ENCODE measurements around the gene PRKCB. TPM values are rescaled to one million over a fixed set of nuclear protein-coding genes. Genes with fewer than 3 reads are reported as not detected.

The PRKCB gene
- total RNA-seq, 2 experiments from 2014 or later = 21.0 to 51.6 TPM

- no peak overlapping the region for H3K4me2 ChIP-seq (ENCODE audit: low read length)
- no peak overlapping the region for H3K27ac ChIP-seq (ENCODE audit: low read depth, low read length, poor library complexity, severe bottlenecking)
- no peak overlapping the region for H2AFZ ChIP-seq (ENCODE audit: low read length)
- no peaks in the 10 kb centered on the region for H3K9me2 ChIP-seq (ENCODE audit: insufficient read depth, low read length)
- H3K9me3 ChIP-seq (ENCODE audit: low read length) = no peaks in the 10 kb centered on the region
- no peaks in the 10 kb centered on the region for H4K20me1 ChIP-seq (ENCODE audit: insufficient read depth, low read length)
- no peaks in the 10 kb centered on the region for H3K4me1 ChIP-seq (ENCODE audit: insufficient read depth, low read length, poor library complexity, severe bottlenecking)
- H3K36me3 ChIP-seq (ENCODE audit: insufficient read depth, low read length) = no peaks in the 10 kb centered on the region
- TF ChIP-seq CTCF (conservative IDR thresholded peaks at IDR 0.05; ENCODE audit: low read length) = no peak
- TF ChIP-seq EZH2phosphoT487 (IDR thresholded peaks at IDR 0.05; ENCODE audit: borderline replicate concordance, low read depth, low read length) = no peak
- no TSS peak for BruUV-seq (replicated peaks)
- H3K79me2 ChIP-seq (ENCODE audit: insufficient read depth, low read depth, low read length) = no peaks in the 10 kb centered on the region
- ChIA-PET CTCF (ENCODE audit: unreplicated experiment) (no interaction called here), POLR2A (interaction anchor here (0.7 kb wide), 1 partner anchor 36 kb away, joined by 3 read pairs; no protein-coding TSS in a partner anchor)
- no peak for DNase-seq (ENCODE audit: low spot score)
- intact Hi-C loops (cut with micrococcal nuclease; ENCODE audit: unreplicated experiment) = no loop called here
- H3K4me3 ChIP-seq (ENCODE audit: low read depth, low read length, poor library complexity, severe bottlenecking) = no peak overlapping the region
These were observed 72.1 kb downstream of the PRKCB start for GRCh38 chr16:23907903-23908302.

- no peak for TF ChIP-seq EZH2phosphoT487 (IDR thresholded peaks at IDR 0.05; ENCODE audit: borderline replicate concordance, low read depth, low read length)
- TF ChIP-seq CTCF (conservative IDR thresholded peaks at IDR 0.05; ENCODE audit: low read length) = no peak
- H3K4me1 ChIP-seq (ENCODE audit: insufficient read depth, low read length, poor library complexity, severe bottlenecking) = no peaks in the 10 kb centered on the region
- H3K79me2 ChIP-seq (ENCODE audit: insufficient read depth, low read depth, low read length) = no peaks in the 10 kb centered on the region
- ChIA-PET POLR2A (interaction anchor here (0.6 kb wide), 1 partner anchor 14 kb away, joined by 3 read pairs; no protein-coding TSS in a partner anchor), CTCF (ENCODE audit: unreplicated experiment) (no interaction called here)
- DNase-seq (ENCODE audit: low spot score) = no peak
- H3K9me3 ChIP-seq (ENCODE audit: low read length) = no peaks in the 10 kb centered on the region
- no peak overlapping the region for H3K4me2 ChIP-seq (ENCODE audit: low read length)
- no peaks in the 10 kb centered on the region for H4K20me1 ChIP-seq (ENCODE audit: insufficient read depth, low read length)
- no TSS peak for BruUV-seq (replicated peaks)
- no peak overlapping the region for H3K4me3 ChIP-seq (ENCODE audit: low read depth, low read length, poor library complexity, severe bottlenecking)
- no peaks in the 10 kb centered on the region for H3K36me3 ChIP-seq (ENCODE audit: insufficient read depth, low read length)
- intact Hi-C loops (cut with micrococcal nuclease; ENCODE audit: unreplicated experiment) = no loop called here
- H3K9me2 ChIP-seq (ENCODE audit: insufficient read depth, low read length) = no peaks in the 10 kb centered on the region
- no peak overlapping the region for H2AFZ ChIP-seq (ENCODE audit: low read length)
- H3K27ac ChIP-seq (ENCODE audit: low read depth, low read length, poor library complexity, severe bottlenecking) = no peak overlapping the region
These were observed 73.0 kb downstream of the PRKCB start for GRCh38 chr16:23908790-23909189.

GRCh38 chr16:23909792-23910418 lies 74.1 kb downstream of the PRKCB start:
- Histone ChIP-seq H3K9me2 (ENCODE audit: insufficient read depth, low read length) (no peaks in the 10 kb centered on the region), H3K36me3 (ENCODE audit: insufficient read depth, low read length) (no peaks in the 10 kb centered on the region), H3K27ac (ENCODE audit: low read depth, low read length, poor library complexity, severe bottlenecking) (no peak overlapping the region), H3K4me2 (ENCODE audit: low read length) (no peak overlapping the region), H4K20me1 (ENCODE audit: insufficient read depth, low read length) (no peaks in the 10 kb centered on the region), H3K79me2 (ENCODE audit: insufficient read depth, low read depth, low read length) (no peaks in the 10 kb centered on the region), H2AFZ (ENCODE audit: low read length) (no peak overlapping the region), H3K4me1 (ENCODE audit: insufficient read depth, low read length, poor library complexity, severe bottlenecking) (no peaks in the 10 kb centered on the region), H3K9me3 (ENCODE audit: low read length) (no peaks in the 10 kb centered on the region), H3K4me3 (ENCODE audit: low read depth, low read length, poor library complexity, severe bottlenecking) (no peak overlapping the region)
- TF ChIP-seq CTCF (conservative IDR thresholded peaks at IDR 0.05; ENCODE audit: low read length) (no peak), EZH2phosphoT487 (IDR thresholded peaks at IDR 0.05; ENCODE audit: borderline replicate concordance, low read depth, low read length) (no peak)
- CTCF ChIA-PET (ENCODE audit: unreplicated experiment) = no interaction called here
- POLR2A ChIA-PET = no interaction called here
- DNase-seq (ENCODE audit: low spot score) = no peak
- no TSS peak for BruUV-seq (replicated peaks)
- intact Hi-C loops (cut with micrococcal nuclease; ENCODE audit: unreplicated experiment) = no loop called here

Data from OCI-LY7 (cell line).